ENCODE measurements around the gene C5.
A peak's percentile ranks its signal among the peaks of the same experiment; 100 is the strongest.

The C5 gene

GRCh38 chr9:120941046-120941770 lies 108.9 kb downstream of the C5 start:
- DNase-seq (ENCODE audit: low read depth in 3 of 3): no peak

GRCh38 chr9:120940573-120940972 lies 109.5 kb downstream of the C5 start:
- DNase-seq (ENCODE audit: low read depth in 3 of 3): no peak

DNA sequence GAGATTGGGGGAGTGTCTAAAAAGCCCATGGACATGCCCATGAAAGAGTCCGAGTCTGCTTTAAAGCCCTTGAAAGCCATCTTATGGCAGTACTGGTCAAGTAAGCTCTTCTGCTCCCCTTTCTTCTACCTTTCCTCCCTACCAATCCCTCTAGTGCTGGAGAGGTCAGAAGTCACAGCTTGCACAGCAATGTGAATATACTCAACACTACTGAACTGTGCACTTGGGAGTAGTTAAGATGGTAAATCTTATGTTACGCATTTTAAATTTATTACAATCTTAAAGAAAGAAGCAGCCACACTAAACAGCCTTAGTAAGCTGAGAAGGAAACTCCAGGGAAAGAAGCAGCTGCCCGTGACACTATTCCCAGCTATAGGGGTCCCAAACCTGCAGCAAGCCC lies 111.2 kb downstream of the C5 start:
- DNase-seq (ENCODE audit: low read depth in 3 of 3): no peak

GRCh38 chr9:120937596-120937995 lies 112.5 kb downstream of the C5 start:
- no peak for DNase-seq (ENCODE audit: low read depth in 3 of 3)

- no peak for DNase-seq (ENCODE audit: low read depth in 3 of 3)
Measured at GRCh38 chr9:120937127-120937526, 112.9 kb downstream of the C5 start.

DNA sequence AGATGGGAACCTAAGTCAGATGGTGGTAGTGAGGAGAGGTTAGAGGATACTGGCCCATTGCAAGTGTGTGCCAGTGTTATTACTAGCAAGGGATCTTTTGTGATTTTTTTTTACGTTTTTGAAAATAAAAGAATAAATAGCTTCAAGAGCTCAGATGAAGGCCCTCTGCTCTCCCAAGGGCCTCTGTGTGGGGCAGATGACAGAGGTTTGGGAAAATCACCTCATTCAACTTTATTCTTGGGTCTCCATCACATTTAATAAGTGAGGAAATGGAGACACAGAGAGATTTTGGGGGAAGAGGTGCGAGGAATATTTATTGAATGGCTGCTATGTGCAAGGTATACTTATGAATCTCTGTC lies 113.3 kb downstream of the C5 start:
- no peak for DNase-seq (ENCODE audit: low read depth in 3 of 3)

- peak; percentile 74 to 92 (median 86) for DNase-seq (ENCODE audit: low read depth in 3 of 3)
Measured at GRCh38 chr9:120936011-120936763, 113.9 kb downstream of the C5 start.

GRCh38 chr9:120935383-120935857 lies 114.7 kb downstream of the C5 start:
- no peak for DNase-seq (ENCODE audit: low read depth in 3 of 3)

- no peak for DNase-seq (ENCODE audit: low read depth in 3 of 3)
Measured at GRCh38 chr9:120934281-120934680, 115.8 kb downstream of the C5 start.

- DNase-seq (ENCODE audit: low read depth in 3 of 3): no peak
Measured at GRCh38 chr9:120933310-120934055, 116.6 kb downstream of the C5 start.

DNA sequence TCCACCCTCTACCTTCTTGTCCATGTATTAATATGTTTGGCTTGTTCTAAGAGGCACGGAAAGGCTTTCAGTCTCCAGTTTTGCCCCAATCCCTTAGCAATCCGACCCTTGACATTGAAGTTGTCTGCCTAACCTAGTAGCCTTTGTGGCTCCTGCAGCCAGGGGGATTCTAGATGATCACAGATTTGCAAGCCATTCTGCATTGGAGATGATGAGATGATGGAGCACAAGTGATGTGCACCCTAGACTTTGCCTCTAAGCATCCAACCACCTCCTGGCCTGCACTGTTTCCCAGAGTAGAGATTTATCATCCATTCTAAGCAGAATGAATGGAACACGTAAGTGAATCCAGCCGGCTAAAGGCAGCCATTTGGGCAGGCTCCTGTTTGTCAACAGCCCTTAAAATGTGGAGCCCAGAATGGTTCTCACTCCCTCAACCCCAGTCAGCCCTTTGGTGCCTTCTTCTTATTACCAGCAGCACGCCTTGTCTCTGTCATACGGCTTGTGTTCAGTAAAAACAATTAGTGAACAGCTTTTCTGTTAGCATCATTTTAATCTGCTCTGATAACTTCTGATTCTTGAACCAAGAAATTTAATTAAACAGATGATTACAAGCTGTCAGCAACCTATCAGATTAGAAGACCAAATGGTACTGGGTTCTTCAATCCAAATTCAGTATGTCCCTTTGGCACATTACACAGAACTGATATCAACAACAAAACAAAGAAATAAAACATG lies 117.8 kb downstream of the C5 start:
- DNase-seq (ENCODE audit: low read depth in 3 of 3): no peak

DNA sequence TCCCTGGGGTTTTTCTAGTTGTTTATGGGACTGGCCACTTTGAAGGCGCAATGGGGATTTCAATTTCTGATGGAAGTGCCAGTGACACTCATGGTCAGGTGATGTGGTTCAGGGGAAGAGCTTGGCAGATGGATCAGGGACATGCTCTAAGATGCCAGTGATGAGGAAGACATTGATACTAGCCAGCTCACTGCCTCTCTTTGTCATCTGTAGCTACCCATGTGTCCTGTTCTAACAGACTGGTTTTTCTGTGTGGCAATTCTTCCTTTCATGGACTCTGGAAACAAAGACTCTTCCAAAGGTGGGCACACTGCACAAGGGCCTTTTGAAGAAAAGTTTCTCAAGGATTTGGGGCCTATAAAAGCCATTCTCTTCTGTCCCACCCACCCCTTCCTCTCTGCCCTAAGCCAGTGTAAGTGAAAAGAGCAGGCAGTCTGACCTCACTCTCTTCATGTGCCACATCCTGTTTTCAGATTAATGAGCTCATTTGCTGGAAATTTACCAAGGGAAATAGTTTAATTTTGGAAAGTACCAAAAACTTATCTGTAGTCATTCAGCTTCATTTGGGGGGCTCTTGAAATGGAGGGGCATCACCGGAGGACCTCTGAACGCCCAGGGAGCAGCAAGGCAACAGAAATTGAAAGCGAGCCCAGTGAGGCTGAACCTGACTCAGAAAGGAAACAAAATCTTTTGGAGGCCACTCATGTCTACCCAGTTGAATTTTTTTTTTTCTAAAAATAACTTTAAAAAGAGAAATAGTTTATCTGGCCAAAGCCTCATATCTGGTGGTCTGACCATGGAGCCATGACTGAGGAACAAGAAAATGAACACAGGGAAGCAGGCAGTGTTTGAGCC lies 118.6 kb downstream of the C5 start:
- peak in 1 of 3 donors; percentile 48 for DNase-seq (ENCODE audit: low read depth in 3 of 3)

DNA sequence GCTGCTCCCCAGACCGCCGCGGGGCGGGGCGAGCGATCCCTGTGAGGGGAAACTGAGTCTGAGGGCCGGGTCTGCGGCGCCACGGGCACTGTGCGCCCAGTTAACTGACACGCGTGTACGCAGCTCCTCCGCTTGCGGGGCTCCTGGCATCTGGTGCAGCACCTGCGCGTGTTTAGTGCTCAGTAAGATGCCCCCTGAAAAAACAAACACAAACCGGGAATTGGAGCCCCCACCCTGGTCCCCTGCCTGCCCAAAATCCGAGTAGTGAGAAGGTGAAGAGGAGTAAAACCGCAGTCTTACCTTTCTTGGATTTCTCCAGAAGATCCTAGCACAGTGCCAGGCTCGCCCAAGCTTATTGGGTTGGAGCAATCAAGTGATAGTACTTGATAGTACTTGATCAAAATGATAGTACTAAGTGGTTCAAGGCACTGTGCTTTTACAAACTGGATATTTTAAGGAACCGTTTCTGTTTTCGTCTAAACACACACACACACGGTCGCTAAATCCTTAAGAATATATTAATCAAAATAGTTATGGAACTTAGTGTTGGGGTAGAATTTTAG lies 120.8 kb downstream of the C5 start:
- no peak for DNase-seq (ENCODE audit: low read depth in 3 of 3)

GRCh38 chr9:120928483-120929228 lies 121.4 kb downstream of the C5 start:
- peak in 2 of 3 donors; percentile 38 to 71 for DNase-seq (ENCODE audit: low read depth in 3 of 3)

GRCh38 chr9:120928015-120928482 lies 122.0 kb downstream of the C5 start:
- no peak for DNase-seq (ENCODE audit: low read depth in 3 of 3)

DNA sequence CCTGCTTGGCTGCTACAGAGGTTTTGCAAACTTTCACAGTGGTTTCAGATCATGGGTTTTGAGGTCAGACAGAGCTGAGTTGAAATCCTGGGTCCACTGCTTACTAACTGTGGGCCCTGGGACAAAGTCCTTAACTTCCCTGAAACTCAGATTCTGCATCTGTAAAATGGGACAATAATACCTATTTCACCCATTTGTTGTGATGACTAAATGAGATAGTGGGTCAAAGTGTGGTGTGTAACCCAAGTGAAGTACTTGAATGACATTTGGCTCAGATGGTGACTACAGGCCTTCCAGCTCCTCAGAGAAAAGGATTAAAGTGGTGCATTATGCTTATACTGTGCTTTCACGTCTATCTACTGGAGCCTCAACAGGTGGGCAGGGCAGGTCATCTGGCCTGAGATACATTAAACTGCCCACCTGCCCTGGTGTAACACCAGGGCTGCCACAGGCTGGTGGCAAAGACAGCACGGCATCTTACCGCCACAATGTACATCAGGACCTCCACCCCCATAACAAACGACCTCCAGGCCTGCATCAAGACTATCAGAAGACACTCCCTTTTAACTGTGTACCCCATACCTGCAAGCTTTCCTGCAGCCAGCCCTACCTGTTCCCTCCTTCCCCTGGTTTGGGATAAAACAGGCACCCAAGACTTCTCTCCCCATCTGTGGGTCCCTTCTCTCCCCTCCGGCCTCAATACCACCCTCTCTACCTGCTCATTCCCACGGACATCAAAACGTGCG lies 122.6 kb downstream of the C5 start:
- DNase-seq (ENCODE audit: low read depth in 3 of 3): no peak

- no peak for DNase-seq (ENCODE audit: low read depth in 3 of 3)
Measured at GRCh38 chr9:120926397-120926928, 123.6 kb downstream of the C5 start, which contains the start of gene TRAF1. Gene TRAF1 (minus strand): TSS chr9:120926796. CDS start chr9:120926075, 721 bp downstream.

All from stimulated activated CD4-positive, alpha-beta T cell treated with anti-CD3 and anti-CD28 coated beads, TNF-alpha, amount 100 ng/mL, for 48 hours (primary cell).